RWPE1 (cell line): ENCODE data around the gene HSPA2.
A peak's percentile ranks its signal among the peaks of the same experiment; 100 is the strongest.

ENCODE experiments used
- CTCF ChIA-PET: fragments of 350-600 bp; sonication (Branson Sonifier 250); formaldehyde crosslinking; extraction: SDS; loops from one replicate; lab custom pipeline; 2021; lab: Yijun Ruan, JAX
- POLR2A ChIA-PET: fragments of 400-600 bp; formaldehyde crosslinking; extraction: SDS; loops from one replicate; lab custom pipeline; 2020; ENCODE audit warnings: antibody characterized with exemption; ENCODE audit not compliant: low non-redundant PET; lab: Yijun Ruan, JAX
- DNase-seq: peaks from one replicate; pipeline ENCODE4 v3.0.0; 2012; ENCODE audit warnings: low spot score
- H3K27ac ChIP-seq: fragments of 450-650 bp; 2 replicates; pipeline ENCODE4 v1.5.1; 2017
- CTCF ChIP-seq: fragments of 450-650 bp; conservative IDR thresholded peaks from 2 replicates; pipeline ENCODE4 v1.5.1; 2017; ENCODE audit warnings: low read depth, mild to moderate bottlenecking

Gene HSPA2

DNA sequence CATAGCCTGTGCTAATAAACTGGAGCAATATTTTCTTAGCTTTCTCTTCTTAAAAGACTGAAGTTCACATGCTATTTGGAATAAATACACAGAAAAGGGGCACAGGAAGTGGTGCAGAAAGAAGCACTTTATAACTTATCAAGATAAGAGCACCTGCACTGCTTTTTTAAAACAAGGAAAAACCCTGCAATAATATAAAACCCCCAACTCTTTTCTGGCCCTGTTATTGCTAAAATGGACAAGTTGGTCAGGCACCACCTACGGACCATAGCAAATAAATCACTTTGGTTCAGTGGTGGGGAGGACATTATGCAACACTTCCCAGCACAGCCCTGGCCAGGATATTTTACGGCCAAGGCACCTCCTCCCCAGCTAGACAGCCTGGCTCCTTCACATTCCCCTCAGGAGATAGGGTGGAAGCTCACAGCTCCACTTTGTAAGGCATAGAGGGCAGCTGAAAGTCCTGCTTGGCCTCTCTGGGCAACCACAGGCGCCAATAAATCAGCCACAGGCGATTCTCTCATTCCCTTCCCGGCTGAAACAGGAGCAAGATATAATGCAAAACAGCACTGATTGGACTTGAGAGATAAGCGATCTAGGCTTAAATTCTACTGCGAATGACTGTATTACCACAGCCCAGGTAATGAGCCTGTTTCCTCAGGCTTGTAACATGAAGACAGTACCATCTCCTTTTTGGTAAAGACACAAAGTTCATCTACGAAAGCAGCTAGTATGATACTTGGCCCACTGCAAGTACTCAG is 39.0 kb upstream of the HSPA2 start:
- no peak for TF ChIP-seq CTCF
- CTCF ChIA-PET, result no interaction called here
- POLR2A ChIA-PET, result no interaction called here
- peak overlapping the region; percentile 79 for H3K27ac ChIP-seq
- DNase-seq, result no peak

DNA sequence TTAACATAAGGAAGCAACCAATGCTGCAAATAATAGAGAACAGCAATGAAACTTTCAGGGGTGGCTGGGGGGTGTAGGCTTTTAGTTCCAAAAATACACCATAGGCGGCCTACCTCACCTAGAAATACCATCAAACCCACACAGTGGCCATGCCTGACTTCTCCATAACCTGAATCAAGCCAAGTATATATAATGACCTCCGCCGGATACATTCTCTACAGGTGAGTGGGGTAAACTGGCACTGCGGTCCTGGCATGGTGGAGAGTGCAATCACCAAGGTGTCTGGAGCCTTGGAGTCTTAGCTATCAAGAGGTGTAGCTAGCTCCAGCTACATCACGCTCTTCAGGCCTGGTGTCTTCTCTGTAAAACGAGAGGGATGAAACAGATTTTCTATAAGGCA is 38.1 kb upstream of the HSPA2 start:
- no peak for DNase-seq
- ChIA-PET POLR2A (no interaction called here), CTCF (interaction anchor here (0.5 kb wide), 1 partner anchor 112 kb away, joined by 3 read pairs; no protein-coding TSS in a partner anchor)
- H3K27ac ChIP-seq, result peak overlapping the region; percentile 99
- TF ChIP-seq CTCF, result no peak

DNA sequence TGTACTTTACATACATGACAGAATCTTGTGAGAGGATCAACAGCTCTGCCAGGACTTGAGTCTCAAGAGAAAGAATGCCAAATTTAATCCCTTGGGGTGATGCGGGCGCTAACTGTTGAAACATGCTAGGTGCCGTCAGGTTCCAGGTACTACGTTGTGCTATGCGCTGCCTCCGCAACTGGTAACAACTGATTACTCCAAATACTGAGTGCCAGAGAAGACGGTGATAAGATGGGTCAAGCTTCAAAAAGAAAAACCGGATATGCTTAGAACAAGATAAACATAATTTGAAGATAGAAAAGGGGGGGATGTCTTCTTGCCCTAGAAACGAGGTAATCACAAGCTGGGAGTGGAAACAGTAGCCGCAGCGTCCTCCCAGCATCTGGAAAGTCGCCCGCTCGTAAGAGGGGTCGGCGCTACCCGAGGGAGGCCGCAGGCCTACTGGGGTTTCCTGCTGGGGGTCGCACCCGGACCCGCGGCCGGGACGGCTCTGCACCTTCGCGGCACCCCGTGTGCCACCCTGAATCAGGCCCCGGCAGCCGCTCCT is 37.6 kb upstream of the HSPA2 start:
- ChIA-PET POLR2A (interaction anchor here (0.6 kb wide), 1 partner anchor 377 kb away, joined by 4 read pairs; no protein-coding TSS in a partner anchor), CTCF (no interaction called here)
- H3K27ac ChIP-seq, result peak overlapping the region; percentile 99
- DNase-seq, result no peak
- TF ChIP-seq CTCF, result no peak

GRCh38 chr14:64503434-64504309 is 36.9 kb upstream of the HSPA2 start, which contains the start of gene ZBTB25:
Gene ZBTB25 (minus strand): TSS chr14:64503838. CDS start chr14:64490533, 13,305 bp downstream.
- H3K27ac ChIP-seq, result peak within 1 kb of the TSS; percentile 99
- ChIA-PET CTCF (interaction anchor here (0.7 kb wide), 1 partner anchor 213 kb away, joined by 3 read pairs; no protein-coding TSS in a partner anchor), POLR2A (interaction anchor here (0.5 to 0.6 kb wide), 3 partner anchors 9 to 377 kb away, joined by 3 to 10 read pairs (median 4); no protein-coding TSS in a partner anchor)
- TF ChIP-seq CTCF, result no peak
- DNase-seq, result peak; percentile 79

GRCh38 chr14:64504310-64504896 is 36.1 kb upstream of the HSPA2 start, which contains the start of gene ZBTB1:
Gene ZBTB1 (plus strand): TSS chr14:64504770. CDS start chr14:64521505, 16,735 bp downstream.
- TF ChIP-seq CTCF, result no peak
- peak within 1 kb of the TSS; percentile 99 for H3K27ac ChIP-seq
- DNase-seq, result peak; percentile 72
- ChIA-PET POLR2A (interaction anchor here (0.5 kb wide), 3 partner anchors 10 to 52 kb away, joined by 3 to 10 read pairs (median 7); no protein-coding TSS in a partner anchor), CTCF (interaction anchor here (0.7 kb wide), 1 partner anchor 213 kb away, joined by 3 read pairs; no protein-coding TSS in a partner anchor)
